Fibroblast of lung (primary cell): ENCODE measurements around the gene ERI3. TPM values are rescaled to one million over a fixed set of nuclear protein-coding genes. Genes with fewer than 3 reads are reported as not detected.

Experiments used
- DNase-seq, 2 donors: peaks; one replicate each; pipeline versions ENCODE4 v3.0.0 to v3.0.0-alpha.2; 2010; ENCODE audit warnings: low read depth in 2 of 2
- H2AFZ ChIP-seq: 2 replicates; pipeline ENCODE4 v1.5.1; 2012; ENCODE audit warnings: low read length, control low read depth, inconsistent platforms
- H3K27ac ChIP-seq: 2 replicates; pipeline ENCODE4 v1.5.1; 2011; ENCODE audit warnings: low read length, control low read depth; ENCODE audit not compliant: insufficient read depth
- H3K27me3 ChIP-seq: 2 replicates; pipeline ENCODE4 v1.5.1; 2011; ENCODE audit warnings: mild to moderate bottlenecking, low read length; ENCODE audit not compliant: control insufficient read depth, insufficient read depth
- H3K36me3 ChIP-seq: 2 replicates; pipeline ENCODE4 v1.5.1; 2011; ENCODE audit warnings: low read length; ENCODE audit not compliant: control insufficient read depth, insufficient read depth
- H3K4me1 ChIP-seq: 2 replicates; pipeline ENCODE4 v1.5.1; 2011; ENCODE audit warnings: low read length; ENCODE audit not compliant: control insufficient read depth, insufficient read depth; ENCODE audit errors: extremely low read depth
- H3K4me2 ChIP-seq: 2 replicates; pipeline ENCODE4 v1.5.1; 2011; ENCODE audit warnings: low read length, control low read depth; ENCODE audit not compliant: insufficient read depth; ENCODE audit errors: extremely low read depth
- H3K4me3 ChIP-seq, 4 experiments: fragments of 200-600 bp in 1 of 4; sonication (generic) in 1 of 4; replicated peaks in 1 of 4; 2 replicates each; pipeline ENCODE4 v1.5.1; 2011 to 2016; ENCODE audit warnings: low read length in 4 of 4, low read depth in 3 of 4, mild to moderate bottlenecking in 3 of 4, control low read depth in 2 of 4, inconsistent platforms in 1 of 4, mixed read lengths in 1 of 4; ENCODE audit not compliant: insufficient read depth in 1 of 4; ENCODE audit errors: control extremely low read depth in 1 of 4
- H3K79me2 ChIP-seq: 2 replicates; pipeline ENCODE4 v1.5.1; 2012; ENCODE audit warnings: mild to moderate bottlenecking, low read length, inconsistent platforms; ENCODE audit not compliant: control insufficient read depth, insufficient read depth
- H3K9ac ChIP-seq: 2 replicates; pipeline ENCODE4 v1.5.1; 2011; ENCODE audit warnings: mild to moderate bottlenecking, low read length, control low read depth; ENCODE audit not compliant: insufficient read depth
- H3K9me3 ChIP-seq: 2 replicates; pipeline ENCODE4 v1.5.1; 2012; ENCODE audit warnings: low read depth, low read length; ENCODE audit not compliant: control insufficient read depth, insufficient read depth
- H4K20me1 ChIP-seq: 2 replicates; pipeline ENCODE4 v1.5.1; 2011; ENCODE audit warnings: low read length; ENCODE audit not compliant: control insufficient read depth, insufficient read depth; ENCODE audit errors: extremely low read depth
- EZH2 ChIP-seq: IDR thresholded peaks from 2 replicates; pipeline ENCODE4 v1.5.1; 2012; ENCODE audit warnings: low read length, control low read depth, mild to moderate bottlenecking; ENCODE audit errors: missing control alignments
- polyA plus RNA-seq, 2 donors: library from polyadenylated mRNA; depleted of rRNA in 1 of 2; stranded (reverse) in 1 of 2; unstranded in 1 of 2; fragments of >200 nt; gene quantifications; 2 replicates each; pipeline ENCODE4 v1.2.1, GENCODE V29; 2011 to 2012; ENCODE audit warnings: missing spikeins in 1 of 2
- total RNA-seq: library from RNA; depleted of rRNA; stranded (reverse); fragments of >200 nt; gene quantifications from 2 replicates; pipeline ENCODE4 v1.2.1, GENCODE V29; 2014
- TF ChIP-seq, protein P1 (sequence below), 2 donors: IDR thresholded peaks in 1 of 2; conservative IDR thresholded peaks in 1 of 2; 1 replicate in 1 of 2; 2 replicates in 1 of 2; pipeline ENCODE4 v1.5.1; 2011 to 2012; ENCODE audit warnings: low read length in 2 of 2, control low read depth in 1 of 2, inconsistent platforms in 1 of 2, low read depth in 1 of 2, mild to moderate bottlenecking in 1 of 2

Gene ERI3
- total and polyA plus RNA-seq, 2 donors (not counting 1 experiment from before 2014, with no cell fraction given), result 43.4 to 44.9 TPM

- Histone ChIP-seq H3K4me3 (no peak overlapping the region), H4K20me1 (no peaks in the 10 kb centered on the region), H3K79me2 (no peaks in the 10 kb centered on the region), H2AFZ (no peak overlapping the region), H3K27me3 (no peaks in the 10 kb centered on the region), H3K4me1 (no peaks in the 10 kb centered on the region), H3K36me3 (peaks cover 6% of the 10 kb centered on the region), H3K9me3 (no peaks in the 10 kb centered on the region), H3K4me2 (no peak overlapping the region), H3K27ac (no peak overlapping the region), H3K9ac (no peak overlapping the region)
- no peak for DNase-seq
- TF ChIP-seq, protein P1, sequence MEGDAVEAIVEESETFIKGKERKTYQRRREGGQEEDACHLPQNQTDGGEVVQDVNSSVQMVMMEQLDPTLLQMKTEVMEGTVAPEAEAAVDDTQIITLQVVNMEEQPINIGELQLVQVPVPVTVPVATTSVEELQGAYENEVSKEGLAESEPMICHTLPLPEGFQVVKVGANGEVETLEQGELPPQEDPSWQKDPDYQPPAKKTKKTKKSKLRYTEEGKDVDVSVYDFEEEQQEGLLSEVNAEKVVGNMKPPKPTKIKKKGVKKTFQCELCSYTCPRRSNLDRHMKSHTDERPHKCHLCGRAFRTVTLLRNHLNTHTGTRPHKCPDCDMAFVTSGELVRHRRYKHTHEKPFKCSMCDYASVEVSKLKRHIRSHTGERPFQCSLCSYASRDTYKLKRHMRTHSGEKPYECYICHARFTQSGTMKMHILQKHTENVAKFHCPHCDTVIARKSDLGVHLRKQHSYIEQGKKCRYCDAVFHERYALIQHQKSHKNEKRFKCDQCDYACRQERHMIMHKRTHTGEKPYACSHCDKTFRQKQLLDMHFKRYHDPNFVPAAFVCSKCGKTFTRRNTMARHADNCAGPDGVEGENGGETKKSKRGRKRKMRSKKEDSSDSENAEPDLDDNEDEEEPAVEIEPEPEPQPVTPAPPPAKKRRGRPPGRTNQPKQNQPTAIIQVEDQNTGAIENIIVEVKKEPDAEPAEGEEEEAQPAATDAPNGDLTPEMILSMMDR (conservative IDR thresholded peaks at IDR 0.05 in 1 of 2, IDR thresholded peaks at IDR 0.05 in 1 of 2; ENCODE audit: low read depth in 1 of 2, low read length in 2 of 2), result no peak
- TF ChIP-seq EZH2, result no peak
Observed at GRCh38 chr1:44334968-44335367, 20.1 kb downstream of the ERI3 start.

DNA sequence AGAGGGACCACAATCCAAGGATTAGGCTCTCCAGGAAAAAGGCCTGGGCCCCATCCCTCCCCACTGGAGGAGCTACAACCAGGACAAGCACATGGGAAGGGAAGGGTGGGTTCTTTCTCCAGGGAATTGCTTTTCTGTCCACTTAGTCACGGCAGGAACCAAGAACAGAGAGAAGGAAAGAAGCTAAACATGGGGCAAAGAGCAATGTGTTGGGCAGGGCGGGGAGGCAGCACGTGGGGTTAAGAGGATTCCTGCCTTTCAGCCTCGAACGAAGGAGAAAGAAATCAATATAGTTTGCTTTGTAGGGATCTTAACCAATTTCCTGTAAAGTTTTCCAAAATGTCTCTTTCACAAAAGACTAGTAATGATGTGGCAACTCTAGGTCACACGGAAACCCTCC is 21.7 kb downstream of the ERI3 start:
- H3K9ac ChIP-seq, result no peak overlapping the region
- no peak for DNase-seq
- H3K4me3 ChIP-seq, result no peak overlapping the region
- H2AFZ ChIP-seq, result no peak overlapping the region
- H3K9me3 ChIP-seq, result no peaks in the 10 kb centered on the region
- peaks cover 2% of the 10 kb centered on the region for H3K36me3 ChIP-seq
- no peak overlapping the region for H3K27ac ChIP-seq
- TF ChIP-seq EZH2, result no peak
- TF ChIP-seq, protein P1 (conservative IDR thresholded peaks at IDR 0.05 in 1 of 2, IDR thresholded peaks at IDR 0.05 in 1 of 2; ENCODE audit: low read depth in 1 of 2, low read length in 2 of 2), result no peak
- no peaks in the 10 kb centered on the region for H3K27me3 ChIP-seq
- H3K4me1 ChIP-seq, result peaks cover 5% of the 10 kb centered on the region
- H4K20me1 ChIP-seq, result no peaks in the 10 kb centered on the region
- no peak overlapping the region for H3K4me2 ChIP-seq
- no peaks in the 10 kb centered on the region for H3K79me2 ChIP-seq

DNA sequence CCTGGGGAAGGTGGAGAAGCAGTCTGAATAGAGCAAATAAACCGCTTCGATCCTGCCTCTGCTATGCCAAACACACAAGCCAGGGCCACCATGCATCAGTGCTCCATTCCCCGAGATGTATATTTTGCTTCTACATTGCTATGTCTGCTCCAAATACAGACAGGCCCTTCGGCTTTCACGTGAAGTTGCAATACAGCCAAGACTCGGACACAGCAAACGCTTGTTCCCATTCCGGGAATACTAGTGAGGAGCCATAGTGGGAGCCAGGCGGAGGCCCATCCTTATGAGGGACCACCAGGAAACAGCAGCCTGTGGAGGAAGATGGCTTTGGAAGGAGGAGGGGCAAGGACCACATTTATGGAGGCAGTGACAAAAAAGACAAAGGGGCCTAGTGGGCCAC is 22.6 kb downstream of the ERI3 start:
- no peaks in the 10 kb centered on the region for H3K9me3 ChIP-seq
- no peaks in the 10 kb centered on the region for H4K20me1 ChIP-seq
- H3K4me1 ChIP-seq, result peaks cover 8% of the 10 kb centered on the region
- no peak overlapping the region for H3K4me3 ChIP-seq
- no peak overlapping the region for H3K9ac ChIP-seq
- no peaks in the 10 kb centered on the region for H3K36me3 ChIP-seq
- no peak overlapping the region for H3K4me2 ChIP-seq
- no peak overlapping the region for H2AFZ ChIP-seq
- no peak for DNase-seq
- H3K27me3 ChIP-seq, result no peaks in the 10 kb centered on the region
- H3K27ac ChIP-seq, result no peak overlapping the region
- no peak for TF ChIP-seq EZH2
- TF ChIP-seq, protein P1 (conservative IDR thresholded peaks at IDR 0.05 in 1 of 2, IDR thresholded peaks at IDR 0.05 in 1 of 2; ENCODE audit: low read depth in 1 of 2, low read length in 2 of 2), result no peak
- no peaks in the 10 kb centered on the region for H3K79me2 ChIP-seq
